Measurements from ENCODE around the gene LARP4B.

The LARP4B gene

DNA sequence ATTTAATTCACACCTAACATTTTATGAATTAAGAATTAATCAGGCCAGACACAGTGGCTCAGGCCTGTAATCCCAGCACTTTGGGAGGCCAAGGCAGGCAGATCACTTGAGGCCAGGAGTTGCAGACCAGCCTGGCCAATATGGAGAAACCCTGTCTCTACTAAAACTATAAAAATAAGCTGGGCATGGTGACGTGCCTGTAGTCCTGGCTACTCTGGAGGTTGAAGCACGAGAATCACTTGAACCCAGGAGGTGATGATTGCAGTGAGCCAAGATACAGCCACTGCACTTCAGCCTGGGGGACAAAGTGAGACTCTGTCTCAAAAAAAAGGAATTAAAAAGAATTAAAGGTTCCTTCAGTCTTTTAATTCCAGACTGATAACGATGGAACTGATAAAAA, 11.1 kb downstream of the LARP4B start:
- Histone ChIP-seq H3K4me1 (ENCODE audit: insufficient read depth, low read length) (no peaks in the 10 kb centered on the region), H3K27ac (ENCODE audit: low read depth, low read length) (no peak overlapping the region), H3K27me3 (ENCODE audit: insufficient read depth, low read length) (no peaks in the 10 kb centered on the region), H3K36me3 (ENCODE audit: insufficient read depth, low read length) (peaks cover 22% of the 10 kb centered on the region; the same call in 1 of the 2 replicates), H3K4me3 (ENCODE audit: low read length) (no peak overlapping the region), H3K9ac (ENCODE audit: low read depth, low read length) (no peak overlapping the region), H3K9me3 (ENCODE audit: insufficient read depth, low read depth, low read length) (no peaks in the 10 kb centered on the region)
- WGBS, result 95% methylated on average over 2 of the region's 3 CpGs

DNA sequence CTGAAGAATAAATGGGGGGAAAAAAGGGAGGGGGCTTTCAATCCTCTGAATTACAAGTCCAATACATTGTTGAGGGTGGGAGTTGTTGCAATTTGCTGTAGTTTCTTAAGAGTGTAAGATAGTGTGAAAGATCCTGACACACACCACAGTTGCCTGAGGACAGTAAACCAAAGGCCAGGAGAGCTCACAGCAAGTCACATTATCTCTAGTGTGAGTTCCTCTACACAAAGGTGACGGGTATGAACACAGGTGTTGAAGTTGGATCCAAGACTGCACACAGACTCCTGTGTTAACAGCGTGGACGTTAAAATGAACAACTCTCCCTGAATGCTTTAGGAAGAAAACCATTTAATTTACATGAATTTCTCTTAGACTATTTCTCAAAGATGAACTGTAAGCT, 12.0 kb downstream of the LARP4B start:
- Histone ChIP-seq H3K4me1 (ENCODE audit: insufficient read depth, low read length) (no peaks in the 10 kb centered on the region), H3K27me3 (ENCODE audit: insufficient read depth, low read length) (no peaks in the 10 kb centered on the region), H3K9ac (ENCODE audit: low read depth, low read length) (no peak overlapping the region), H3K27ac (ENCODE audit: low read depth, low read length) (no peak overlapping the region), H3K36me3 (ENCODE audit: insufficient read depth, low read length) (peaks cover 22% of the 10 kb centered on the region; the same call in 1 of the 2 replicates), H3K9me3 (ENCODE audit: insufficient read depth, low read depth, low read length) (no peaks in the 10 kb centered on the region), H3K4me3 (ENCODE audit: low read length) (no peak overlapping the region)
- 93% methylated on average over 3 of the region's 3 CpGs for WGBS

DNA sequence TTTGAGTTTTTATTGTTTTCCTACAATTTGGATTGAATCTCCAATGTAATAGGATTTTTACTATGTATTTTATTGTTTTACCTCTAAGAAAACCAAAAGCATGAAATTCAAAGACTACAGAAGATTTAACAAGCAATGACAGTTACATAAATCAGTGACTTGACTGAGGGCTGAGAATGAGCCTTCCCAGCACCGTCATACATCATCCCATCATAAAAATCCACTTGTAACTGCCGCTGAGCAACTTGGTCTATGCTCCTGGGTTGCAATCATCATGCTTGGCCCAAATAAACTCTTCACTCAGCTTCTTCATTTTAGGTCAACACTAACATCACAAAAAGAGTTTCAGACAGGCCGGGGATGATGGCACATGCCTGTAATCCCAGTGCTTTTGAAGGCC, 13.5 kb downstream of the LARP4B start:
- Histone ChIP-seq H3K27ac (ENCODE audit: low read depth, low read length) (no peak overlapping the region), H3K9me3 (ENCODE audit: insufficient read depth, low read depth, low read length) (no peaks in the 10 kb centered on the region), H3K36me3 (ENCODE audit: insufficient read depth, low read length) (peaks cover 19% of the 10 kb centered on the region; the same call in 1 of the 2 replicates), H3K4me3 (ENCODE audit: low read length) (no peak overlapping the region), H3K9ac (ENCODE audit: low read depth, low read length) (no peak overlapping the region), H3K27me3 (ENCODE audit: insufficient read depth, low read length) (no peaks in the 10 kb centered on the region), H3K4me1 (ENCODE audit: insufficient read depth, low read length) (no peaks in the 10 kb centered on the region)
- WGBS, result 92% methylated on average over 3 of the region's 3 CpGs

DNA sequence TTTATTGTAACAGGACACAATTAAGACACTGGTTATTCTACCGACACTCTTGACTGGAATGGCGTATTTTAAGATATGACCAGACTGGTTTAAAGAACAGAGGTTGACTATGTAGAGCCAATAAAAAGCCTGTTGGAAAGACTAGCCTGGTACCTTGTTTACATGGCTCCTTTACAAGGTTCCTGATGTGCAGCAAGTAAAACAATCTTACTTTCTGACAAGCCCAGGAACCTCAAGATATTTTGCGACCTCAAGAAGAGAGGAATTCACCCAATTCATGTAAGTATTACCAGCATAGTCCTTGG, 14.1 kb downstream of the LARP4B start:
- Histone ChIP-seq H3K27ac (ENCODE audit: low read depth, low read length) (no peak overlapping the region), H3K27me3 (ENCODE audit: insufficient read depth, low read length) (no peaks in the 10 kb centered on the region), H3K9ac (ENCODE audit: low read depth, low read length) (no peak overlapping the region), H3K4me1 (ENCODE audit: insufficient read depth, low read length) (no peaks in the 10 kb centered on the region), H3K4me3 (ENCODE audit: low read length) (no peak overlapping the region), H3K9me3 (ENCODE audit: insufficient read depth, low read depth, low read length) (no peaks in the 10 kb centered on the region), H3K36me3 (ENCODE audit: insufficient read depth, low read length) (peaks cover 17% of the 10 kb centered on the region; the same call in 1 of the 2 replicates)
- WGBS, result 98% methylated on average over 3 of the region's 3 CpGs

DNA sequence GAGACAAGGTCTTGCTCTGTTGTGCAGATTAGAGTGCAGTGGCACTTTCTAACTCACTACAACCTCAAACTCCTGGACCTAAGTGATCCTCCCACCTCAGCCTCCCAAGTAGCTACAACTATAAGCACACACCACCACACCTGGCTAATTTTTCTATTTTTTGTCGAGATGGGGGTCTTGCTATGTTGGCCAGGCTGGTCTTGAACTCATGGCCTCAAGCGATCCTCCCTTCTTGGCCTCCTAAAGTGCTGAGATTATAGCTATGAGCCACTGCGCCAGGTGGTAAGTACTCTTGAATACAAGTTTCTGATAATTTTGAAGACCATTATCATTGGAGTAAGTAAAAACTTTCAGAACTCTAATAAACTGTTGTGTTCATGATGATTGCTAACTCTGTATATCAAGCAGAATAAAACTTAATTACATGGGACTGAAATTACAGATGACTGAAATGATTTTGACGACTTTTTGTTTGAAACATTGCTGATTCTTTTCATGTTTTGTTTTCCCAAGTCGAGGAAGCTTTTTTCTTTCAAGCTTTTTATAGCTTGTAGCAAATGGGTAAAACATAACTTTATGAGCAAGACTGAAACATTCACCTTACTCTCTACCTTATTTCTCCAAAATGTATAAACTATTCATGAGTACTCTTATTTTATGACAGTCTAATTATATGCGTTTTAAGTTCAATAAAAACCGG, 14.6 kb downstream of the LARP4B start:
- H3K4me3 ChIP-seq (ENCODE audit: low read length), result no peak overlapping the region
- no peak overlapping the region for H3K9ac ChIP-seq (ENCODE audit: low read depth, low read length)
- no peaks in the 10 kb centered on the region for H3K9me3 ChIP-seq (ENCODE audit: insufficient read depth, low read depth, low read length)
- H3K27ac ChIP-seq (ENCODE audit: low read depth, low read length), result no peak overlapping the region
- no peaks in the 10 kb centered on the region for H3K27me3 ChIP-seq (ENCODE audit: insufficient read depth, low read length)
- no peaks in the 10 kb centered on the region for H3K4me1 ChIP-seq (ENCODE audit: insufficient read depth, low read length)
- peaks cover 14% of the 10 kb centered on the region for H3K36me3 ChIP-seq (ENCODE audit: insufficient read depth, low read length)
- WGBS, result 99% methylated on average over 7 of the region's 7 CpGs

DNA sequence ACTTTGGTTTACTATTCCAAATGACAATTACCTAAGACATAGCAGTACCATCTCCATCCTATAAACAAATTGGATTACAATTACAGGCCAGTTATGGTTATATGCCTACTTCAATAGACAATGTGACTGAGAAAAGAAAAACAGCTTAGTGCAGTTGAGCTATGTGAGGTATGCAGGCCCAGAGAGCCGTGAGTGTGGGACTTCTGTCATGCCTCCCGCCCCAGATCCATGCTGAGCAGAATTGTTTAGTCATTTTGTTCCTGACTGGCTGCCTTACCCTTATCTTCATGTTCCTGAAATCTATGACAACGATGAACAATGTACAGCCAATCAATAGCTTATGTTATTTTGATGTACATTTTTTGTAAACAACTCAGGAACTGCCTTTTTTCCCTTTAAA, 21.7 kb downstream of the LARP4B start:
- 68% methylated on average over 3 of the region's 3 CpGs for WGBS
- Histone ChIP-seq H3K27ac (ENCODE audit: low read depth, low read length) (peak overlapping the region; percentile 30), H3K9ac (ENCODE audit: low read depth, low read length) (no peak overlapping the region), H3K9me3 (ENCODE audit: insufficient read depth, low read depth, low read length) (no peaks in the 10 kb centered on the region), H3K27me3 (ENCODE audit: insufficient read depth, low read length) (no peaks in the 10 kb centered on the region), H3K4me3 (ENCODE audit: low read length) (no peak overlapping the region), H3K36me3 (ENCODE audit: insufficient read depth, low read length) (peaks cover 29% of the 10 kb centered on the region), H3K4me1 (ENCODE audit: insufficient read depth, low read length) (peaks cover 4% of the 10 kb centered on the region; the same call in 1 of the 2 replicates)

DNA sequence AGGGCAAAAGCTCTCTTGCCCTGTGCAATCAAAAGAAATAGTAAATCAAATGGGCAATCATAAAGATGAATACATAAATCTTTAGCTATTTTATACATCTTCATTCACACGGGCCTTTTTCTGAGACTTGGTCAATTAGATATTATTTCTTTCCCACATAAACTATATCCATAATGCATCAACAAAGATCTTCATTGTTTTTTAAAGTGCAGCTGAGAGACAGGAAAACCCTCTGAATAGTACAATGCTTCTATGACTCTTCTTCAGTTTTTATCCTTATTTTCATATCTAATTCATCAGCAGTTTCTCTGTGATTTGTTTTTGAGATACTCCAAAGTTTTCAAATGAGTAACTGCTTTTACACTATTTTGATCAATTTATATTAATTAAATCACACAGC, 25.5 kb downstream of the LARP4B start:
- Histone ChIP-seq H3K4me3 (ENCODE audit: low read length) (no peak overlapping the region), H3K9me3 (ENCODE audit: insufficient read depth, low read depth, low read length) (no peaks in the 10 kb centered on the region), H3K36me3 (ENCODE audit: insufficient read depth, low read length) (peaks cover 31% of the 10 kb centered on the region), H3K9ac (ENCODE audit: low read depth, low read length) (no peak overlapping the region), H3K27me3 (ENCODE audit: insufficient read depth, low read length) (no peaks in the 10 kb centered on the region), H3K27ac (ENCODE audit: low read depth, low read length) (no peak overlapping the region), H3K4me1 (ENCODE audit: insufficient read depth, low read length) (peaks cover 4% of the 10 kb centered on the region; the same call in 1 of the 2 replicates)
- 100% methylated on average over 1 of the region's 1 CpG for WGBS

DNA sequence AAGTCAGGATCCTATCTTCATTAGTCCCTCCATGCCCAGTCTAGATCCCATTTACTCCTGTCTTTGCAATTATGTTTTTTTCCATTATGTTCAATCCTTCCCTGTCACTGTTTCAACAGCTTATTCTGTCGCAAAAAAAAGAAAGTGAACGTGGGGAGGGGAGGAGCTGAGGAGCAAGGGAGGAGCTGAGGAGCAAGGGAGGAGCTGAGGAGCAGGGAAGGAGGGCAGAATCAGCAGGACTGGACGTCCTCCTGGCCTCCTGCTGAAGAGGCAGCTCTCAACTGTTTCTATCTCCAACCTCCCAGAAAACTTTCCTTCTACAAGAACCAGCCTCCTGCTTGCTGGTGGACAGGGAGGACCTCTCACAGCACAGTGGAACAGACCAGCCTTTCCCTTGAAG, 26.0 kb downstream of the LARP4B start:
- Histone ChIP-seq H3K36me3 (ENCODE audit: insufficient read depth, low read length) (peaks cover 28% of the 10 kb centered on the region), H3K4me3 (ENCODE audit: low read length) (no peak overlapping the region), H3K27ac (ENCODE audit: low read depth, low read length) (no peak overlapping the region), H3K9ac (ENCODE audit: low read depth, low read length) (no peak overlapping the region), H3K9me3 (ENCODE audit: insufficient read depth, low read depth, low read length) (no peaks in the 10 kb centered on the region), H3K27me3 (ENCODE audit: insufficient read depth, low read length) (no peaks in the 10 kb centered on the region), H3K4me1 (ENCODE audit: insufficient read depth, low read length) (peaks cover 1% of the 10 kb centered on the region; the same call in 1 of the 2 replicates)
- 62% methylated on average over 3 of the region's 3 CpGs for WGBS

DNA sequence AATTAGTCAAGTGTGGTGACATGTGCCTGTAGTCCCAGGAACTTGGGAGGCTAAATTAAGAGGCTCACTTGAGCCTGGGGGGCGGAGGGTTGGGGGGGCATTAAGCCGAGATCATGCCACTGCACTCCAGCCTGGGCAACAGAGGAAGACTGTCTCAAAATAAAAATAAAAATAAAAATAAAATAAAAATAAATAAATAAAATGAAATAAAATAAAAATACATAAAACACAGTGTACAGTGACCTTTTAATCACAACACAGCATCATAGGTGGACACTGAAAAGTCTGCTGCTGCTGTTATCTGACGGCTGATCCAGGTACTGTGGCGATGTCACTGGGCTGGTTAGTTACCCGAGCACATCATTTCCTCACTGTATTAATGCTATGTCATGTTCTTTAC, 27.1 kb downstream of the LARP4B start:
- Histone ChIP-seq H3K27me3 (ENCODE audit: insufficient read depth, low read length) (no peaks in the 10 kb centered on the region), H3K36me3 (ENCODE audit: insufficient read depth, low read length) (peaks cover 26% of the 10 kb centered on the region), H3K27ac (ENCODE audit: low read depth, low read length) (no peak overlapping the region), H3K4me3 (ENCODE audit: low read length) (no peak overlapping the region), H3K4me1 (ENCODE audit: insufficient read depth, low read length) (no peaks in the 10 kb centered on the region), H3K9ac (ENCODE audit: low read depth, low read length) (no peak overlapping the region), H3K9me3 (ENCODE audit: insufficient read depth, low read depth, low read length) (no peaks in the 10 kb centered on the region)
- WGBS, result 95% methylated on average over 5 of the region's 5 CpGs

DNA sequence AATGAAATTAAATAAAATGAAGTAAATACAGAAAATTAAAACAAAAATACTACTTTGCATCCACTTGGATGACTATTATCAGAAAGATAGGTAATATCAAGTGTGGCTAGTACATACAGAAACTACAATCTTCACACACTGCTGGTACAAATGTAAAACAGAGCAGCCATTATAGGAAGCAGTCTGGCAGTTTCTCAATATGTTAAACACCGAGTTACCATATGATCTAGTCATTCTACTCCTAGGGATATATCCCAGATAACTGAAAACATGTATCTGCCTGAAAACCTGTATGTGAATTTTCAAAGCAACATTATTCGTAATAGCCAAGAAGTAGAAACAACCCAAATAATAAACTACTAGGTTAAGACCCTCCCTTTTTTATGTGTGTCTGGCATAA, 33.4 kb downstream of the LARP4B start:
- WGBS, result 97% methylated on average over 2 of the region's 2 CpGs
- Histone ChIP-seq H3K4me3 (ENCODE audit: low read length) (no peak overlapping the region), H3K36me3 (ENCODE audit: insufficient read depth, low read length) (peaks cover 4% of the 10 kb centered on the region), H3K27ac (ENCODE audit: low read depth, low read length) (no peak overlapping the region), H3K9me3 (ENCODE audit: insufficient read depth, low read depth, low read length) (no peaks in the 10 kb centered on the region), H3K4me1 (ENCODE audit: insufficient read depth, low read length) (no peaks in the 10 kb centered on the region), H3K9ac (ENCODE audit: low read depth, low read length) (no peak overlapping the region), H3K27me3 (ENCODE audit: insufficient read depth, low read length) (no peaks in the 10 kb centered on the region)

DNA sequence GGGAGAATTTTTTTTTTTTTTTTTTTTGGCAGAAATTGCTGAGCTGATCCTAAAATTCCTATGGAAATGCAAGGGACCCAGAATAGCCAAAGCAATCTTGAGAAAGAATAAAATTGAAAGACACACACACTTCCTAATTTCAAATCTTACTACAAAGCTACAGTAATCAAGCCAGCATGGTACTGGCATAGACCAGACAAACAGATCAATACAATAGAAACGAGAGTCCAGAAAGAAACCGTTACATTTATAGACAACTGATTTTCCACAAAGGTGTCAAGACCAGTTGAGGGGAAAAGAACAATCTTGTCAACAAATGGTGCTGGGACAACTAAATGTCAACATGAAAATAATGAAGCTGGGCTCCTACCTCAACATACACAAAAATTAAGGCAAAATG, 34.5 kb downstream of the LARP4B start:
- H3K9ac ChIP-seq (ENCODE audit: low read depth, low read length), result no peak overlapping the region
- WGBS, result 97% methylated on average over 2 of the region's 2 CpGs
- H3K27ac ChIP-seq (ENCODE audit: low read depth, low read length), result no peak overlapping the region
- H3K36me3 ChIP-seq (ENCODE audit: insufficient read depth, low read length), result no peaks in the 10 kb centered on the region
- no peaks in the 10 kb centered on the region for H3K4me1 ChIP-seq (ENCODE audit: insufficient read depth, low read length)
- no peaks in the 10 kb centered on the region for H3K27me3 ChIP-seq (ENCODE audit: insufficient read depth, low read length)
- H3K4me3 ChIP-seq (ENCODE audit: low read length), result no peak overlapping the region
- H3K9me3 ChIP-seq (ENCODE audit: insufficient read depth, low read depth, low read length), result no peaks in the 10 kb centered on the region

DNA sequence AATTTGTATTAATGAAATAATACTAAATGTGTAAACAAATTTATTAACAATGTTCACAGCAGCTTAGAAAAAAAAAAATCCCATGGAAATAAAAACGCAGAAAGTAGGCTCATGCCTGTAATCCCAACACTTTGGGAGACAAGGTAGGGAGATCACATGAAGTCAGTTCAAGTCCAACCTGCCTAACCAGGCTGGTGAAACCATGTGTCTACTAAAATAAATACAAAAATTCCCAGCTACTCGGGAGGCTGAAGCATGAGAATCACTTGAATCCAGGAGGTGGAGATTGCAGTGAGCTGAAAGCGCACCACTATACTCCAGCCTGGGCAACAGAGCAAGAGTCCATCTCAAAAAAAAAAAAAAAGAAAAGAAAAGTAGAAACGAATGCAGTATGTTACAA, 36.2 kb downstream of the LARP4B start:
- Histone ChIP-seq H3K4me3 (ENCODE audit: low read length) (no peak overlapping the region), H3K27ac (ENCODE audit: low read depth, low read length) (no peak overlapping the region)

More for the DNA sequence above, 36.2 kb downstream of the LARP4B start:
- H3K27me3 ChIP-seq (ENCODE audit: insufficient read depth, low read length), result no peaks in the 10 kb centered on the region
- H3K36me3 ChIP-seq (ENCODE audit: insufficient read depth, low read length), result no peaks in the 10 kb centered on the region
- WGBS, result 90% methylated on average over 3 of the region's 4 CpGs
- H3K9ac ChIP-seq (ENCODE audit: low read depth, low read length), result no peak overlapping the region
- H3K9me3 ChIP-seq (ENCODE audit: insufficient read depth, low read depth, low read length), result no peaks in the 10 kb centered on the region
- H3K4me1 ChIP-seq (ENCODE audit: insufficient read depth, low read length), result no peaks in the 10 kb centered on the region
